ENCODE measurements around the gene BCAT1. TPM values are rescaled to one million over a fixed set of nuclear protein-coding genes. Genes with fewer than 3 reads are reported as not detected.

Gene BCAT1
- total and polyA plus RNA-seq, 2 of the 8 experiments (the other 6 are each of a cell fraction or from before 2014, with no cell fraction given) = 19.7 to 263 TPM

GRCh38 chr12:24778486-24779304 is 170.2 kb downstream of the BCAT1 start:
- no peak overlapping the region; the same call in 1 of the 2 replicates for H2AFZ ChIP-seq (ENCODE audit: low read length)
- H3K36me3 ChIP-seq (ENCODE audit: control insufficient read depth in 2 of 4, insufficient read depth in 4 of 4, low read length in 3 of 4) = no peaks in the 10 kb centered on the region
- no peak overlapping the region for H4K91ac ChIP-seq (replicated peaks; ENCODE audit: insufficient read length, low read length)
- no peak for DNase-seq (ENCODE audit: low read depth in 1 of 2, low spot score in 2 of 2)
- H3K4me3 ChIP-seq (ENCODE audit: extremely low read depth in 1 of 4, insufficient read depth in 2 of 4, low read depth in 3 of 4, low read length in 4 of 4) = no peak overlapping the region
- no peaks in the 10 kb centered on the region for H3K79me1 ChIP-seq (ENCODE audit: low read depth, low read length)
- no peak overlapping the region for H2BK20ac ChIP-seq (ENCODE audit: low read length)
- no peak overlapping the region for H3K23ac ChIP-seq (ENCODE audit: insufficient read length)
- no peak overlapping the region for H3K4me2 ChIP-seq (ENCODE audit: insufficient read depth in 1 of 2, low read depth in 2 of 2, low read length in 2 of 2)
- H2AK5ac ChIP-seq (ENCODE audit: low read depth, low read length) = no peak overlapping the region
- H3K18ac ChIP-seq (ENCODE audit: extremely low read depth, low read length) = no peak overlapping the region
- no peak overlapping the region for H3K56ac ChIP-seq (replicated peaks; ENCODE audit: insufficient read length, low read depth, low read length)
- FAIRE-seq = peak; percentile 72
- TF ChIP-seq TBP (IDR thresholded peaks at IDR 0.05; ENCODE audit: low read depth, low read length) (no peak), KDM5A (IDR thresholded peaks at IDR 0.05; ENCODE audit: low read length) (no peak), POU5F1 (IDR thresholded peaks at IDR 0.05; ENCODE audit: low read depth, low read length) (no peak), ZNF274 (IDR thresholded peaks at IDR 0.05; ENCODE audit: borderline replicate concordance, extremely low read depth, low read length) (no peak), HDAC2 (IDR thresholded peaks at IDR 0.05; ENCODE audit: borderline replicate concordance in 1 of 2, low read depth in 2 of 2, low read length in 2 of 2) (no peak), RAD21 (IDR thresholded peaks at IDR 0.05 in 1 of 2, conservative IDR thresholded peaks at IDR 0.05 in 1 of 2; ENCODE audit: low read depth in 2 of 2, low read length in 2 of 2) (peak; percentile 78 to 79), BRCA1 (IDR thresholded peaks at IDR 0.05; ENCODE audit: low read depth, low read length) (no peak), CTCF (IDR thresholded peaks at IDR 0.05; ENCODE audit: control extremely low read depth in 1 of 3, insufficient read depth in 1 of 3, low read depth in 1 of 3, low read length in 3 of 3) (peak in 2 of 3 experiments; percentile 38 to 44; a peak in 2 of 4 replicates), BCL11A (IDR thresholded peaks at IDR 0.05; ENCODE audit: low read depth in 2 of 2, low read length in 2 of 2) (no peak)
- H3K27ac ChIP-seq (ENCODE audit: low read depth, low read length) = no peak overlapping the region
- H2BK12ac ChIP-seq (ENCODE audit: low read depth, low read length) = no peak overlapping the region
- POLR2A ChIA-PET (ENCODE audit: partially characterized antibody) = no interaction called here
- H2BK120ac ChIP-seq (replicated peaks; ENCODE audit: low read depth, low read length) = no peak overlapping the region
- H3K4me1 ChIP-seq (replicated peaks in 1 of 4; ENCODE audit: control insufficient read depth in 3 of 4, insufficient read depth in 4 of 4, low read length in 3 of 4) = no peaks in the 10 kb centered on the region
- no peaks in the 10 kb centered on the region for H3K9me3 ChIP-seq (ENCODE audit: insufficient read depth in 2 of 2, low read depth in 1 of 2, low read length in 1 of 2)
- H3K79me2 ChIP-seq (ENCODE audit: control insufficient read depth in 1 of 2, insufficient read depth in 2 of 2, low read length in 2 of 2) = no peaks in the 10 kb centered on the region
- no peak overlapping the region for H4K5ac ChIP-seq (ENCODE audit: insufficient read length, low read depth, low read length)
- no peaks in the 10 kb centered on the region for H3K23me2 ChIP-seq (ENCODE audit: low read depth, low read length)
- no peak overlapping the region for H4K8ac ChIP-seq (ENCODE audit: extremely low read depth, insufficient read depth, low read length)
- CTCF ChIA-PET (ENCODE audit: partially characterized antibody) = interaction anchor here (0.6 to 4.2 kb wide), 24 partner anchors 9 to 1303 kb away, joined by 3 to 25 read pairs (median 4); no protein-coding TSS in a partner anchor
- no peak overlapping the region for H3K9ac ChIP-seq (replicated peaks in 1 of 4; ENCODE audit: extremely low read depth in 1 of 4, low read depth in 3 of 4, low read length in 3 of 4)
- no peaks in the 10 kb centered on the region for H4K20me1 ChIP-seq (replicated peaks in 1 of 2; ENCODE audit: control insufficient read depth in 1 of 2, insufficient read depth in 2 of 2, low read length in 2 of 2)
- H3K27me3 ChIP-seq (replicated peaks in 1 of 4; ENCODE audit: control insufficient read depth in 3 of 4, extremely low read depth in 1 of 4, insufficient read depth in 3 of 4, low read length in 3 of 4) = no peaks in the 10 kb centered on the region
- H2BK15ac ChIP-seq (ENCODE audit: low read length) = no peak overlapping the region
- WGBS, 2 experiments (ENCODE audit: extremely low coverage in 1 of 2, insufficient coverage in 1 of 2, insufficient read length in 1 of 2, insufficient replicate concordance in 2 of 2, low coverage in 1 of 2, low lambda C conversion rate in 2 of 2, missing lambda C conversion rate in 1 of 2) = 48 to 89% methylated on average over 3 to 4 of the region's 4 CpGs
- no peak overlapping the region for H2BK5ac ChIP-seq (ENCODE audit: low read depth, low read length)
- no peak overlapping the region for H3K14ac ChIP-seq (ENCODE audit: insufficient read length)
- no peak overlapping the region for H3K4ac ChIP-seq (replicated peaks; ENCODE audit: insufficient read length, low read depth, low read length)

Data from H1 (cell line).